ENCODE measurements around the gene DCC. TPM values are rescaled to one million over a fixed set of nuclear protein-coding genes. Genes with fewer than 3 reads are reported as not detected.

The DCC gene
- total and polyA plus RNA-seq, 2 of the 8 experiments (the other 6 are each of a cell fraction or from before 2014, with no cell fraction given): 0.14 to 1.4 TPM

- no peaks in the 10 kb centered on the region for H3K9me3 ChIP-seq (ENCODE audit: insufficient read depth in 2 of 2, low read depth in 1 of 2, low read length in 1 of 2)
- no peak overlapping the region for H4K5ac ChIP-seq (ENCODE audit: insufficient read length, low read depth, low read length)
- peaks cover 0 to 1% (median 0%) of the 10 kb centered on the region in 4 experiments; a peak in 1 of 7 replicates for H3K27me3 ChIP-seq (replicated peaks in 1 of 4; ENCODE audit: control insufficient read depth in 3 of 4, extremely low read depth in 1 of 4, insufficient read depth in 3 of 4, low read length in 3 of 4)
- H3K4me2 ChIP-seq (ENCODE audit: insufficient read depth in 1 of 2, low read depth in 2 of 2, low read length in 2 of 2): no peak overlapping the region
- no peak overlapping the region for H2BK12ac ChIP-seq (ENCODE audit: low read depth, low read length)
- H2AFZ ChIP-seq (ENCODE audit: low read length): no peak overlapping the region
- no peaks in the 10 kb centered on the region for H3K23me2 ChIP-seq (ENCODE audit: low read depth, low read length)
- WGBS, 2 experiments (ENCODE audit: extremely low coverage in 1 of 2, insufficient coverage in 1 of 2, insufficient read length in 1 of 2, insufficient replicate concordance in 2 of 2, low coverage in 1 of 2, low lambda C conversion rate in 2 of 2, missing lambda C conversion rate in 1 of 2): 93% methylated on average over 6 of the region's 6 CpGs; no CpG with 5 or more reads in 1 of the 2 experiments
- H3K4ac ChIP-seq (replicated peaks; ENCODE audit: insufficient read length, low read depth, low read length): no peak overlapping the region
- no peak overlapping the region for H3K56ac ChIP-seq (replicated peaks; ENCODE audit: insufficient read length, low read depth, low read length)
- no peak overlapping the region for H3K4me3 ChIP-seq (ENCODE audit: extremely low read depth in 1 of 4, insufficient read depth in 2 of 4, low read depth in 3 of 4, low read length in 4 of 4)
- no peak overlapping the region for H2BK20ac ChIP-seq (ENCODE audit: low read length)
- no peak for TF ChIP-seq MAFK (IDR thresholded peaks at IDR 0.05; ENCODE audit: low read depth, low read length)
- no peak for TF ChIP-seq SP4 (IDR thresholded peaks at IDR 0.05; ENCODE audit: low read length)
- no peak for TF ChIP-seq TBP (IDR thresholded peaks at IDR 0.05; ENCODE audit: low read depth, low read length)
- TF ChIP-seq ATF3 (IDR thresholded peaks at IDR 0.05; ENCODE audit: insufficient read depth, low read depth, low read length): no peak
- no peak for TF ChIP-seq KDM5A (IDR thresholded peaks at IDR 0.05; ENCODE audit: low read length)
- no peaks in the 10 kb centered on the region for H4K20me1 ChIP-seq (replicated peaks in 1 of 2; ENCODE audit: control insufficient read depth in 1 of 2, insufficient read depth in 2 of 2, low read length in 2 of 2)
- FAIRE-seq (no peak), DNase-seq (ENCODE audit: low read depth in 1 of 2, low spot score in 2 of 2) (no peak)
- H3K14ac ChIP-seq (ENCODE audit: insufficient read length): no peak overlapping the region
- H3K27ac ChIP-seq (ENCODE audit: low read depth, low read length): no peak overlapping the region
- no peaks in the 10 kb centered on the region for H3K36me3 ChIP-seq (ENCODE audit: control insufficient read depth in 2 of 4, insufficient read depth in 4 of 4, low read length in 3 of 4)
- H3K9ac ChIP-seq (replicated peaks in 1 of 4; ENCODE audit: extremely low read depth in 1 of 4, low read depth in 3 of 4, low read length in 3 of 4): no peak overlapping the region
- no peaks in the 10 kb centered on the region for H3K4me1 ChIP-seq (replicated peaks in 1 of 4; ENCODE audit: control insufficient read depth in 3 of 4, insufficient read depth in 4 of 4, low read length in 3 of 4)
- no peaks in the 10 kb centered on the region for H3K79me1 ChIP-seq (ENCODE audit: low read depth, low read length)
- H2BK15ac ChIP-seq (ENCODE audit: low read length): no peak overlapping the region
- no peak overlapping the region for H4K91ac ChIP-seq (replicated peaks; ENCODE audit: insufficient read length, low read length)
- H2AK5ac ChIP-seq (ENCODE audit: low read depth, low read length): no peak overlapping the region
- no peak overlapping the region for H2BK5ac ChIP-seq (ENCODE audit: low read depth, low read length)
- no peak overlapping the region for H3K23ac ChIP-seq (ENCODE audit: insufficient read length)
- H3K18ac ChIP-seq (ENCODE audit: extremely low read depth, low read length): no peak overlapping the region
- no peak overlapping the region for H4K8ac ChIP-seq (ENCODE audit: extremely low read depth, insufficient read depth, low read length)
- H3K79me2 ChIP-seq (ENCODE audit: control insufficient read depth in 1 of 2, insufficient read depth in 2 of 2, low read length in 2 of 2): no peaks in the 10 kb centered on the region
- H2BK120ac ChIP-seq (replicated peaks; ENCODE audit: low read depth, low read length): no peak overlapping the region
- POLR2A ChIA-PET (ENCODE audit: partially characterized antibody): no interaction called here
- CTCF ChIA-PET (ENCODE audit: partially characterized antibody): interaction anchor here (1.1 kb wide), 1 partner anchor 140 kb away, joined by 3 read pairs; no protein-coding TSS in a partner anchor
Observed at GRCh38 chr18:52486052-52486451, 146.1 kb downstream of the DCC start.

Data from H1 (cell line).